Mesenchymal stem cell (in vitro differentiated cells and primary cell): ENCODE measurements around the gene CSNK1D.

Experiments
- DNase-seq: peaks from one replicate; pipeline ENCODE4 v3.0.0-alpha.2; 2013
- H2AFZ ChIP-seq: one replicate; pipeline ENCODE4 v1.6.1; 2013; ENCODE audit warnings: low read depth, mild to moderate bottlenecking, control low read depth, inconsistent platforms, low read length, moderate library complexity
- H2AK5ac ChIP-seq: 2 replicates; pipeline ENCODE4 v1.6.1; 2013; ENCODE audit warnings: low read length, moderate library complexity, mild to moderate bottlenecking, inconsistent platforms; ENCODE audit not compliant: severe bottlenecking
- H2BK120ac ChIP-seq: one replicate; pipeline ENCODE4 v1.6.1; 2013; ENCODE audit warnings: low read depth, mild to moderate bottlenecking, inconsistent platforms, low read length, moderate library complexity
- H2BK12ac ChIP-seq, 2 experiments: one replicate each; pipeline ENCODE4 v1.6.1; 2013; ENCODE audit warnings: inconsistent platforms in 2 of 2, low read length in 2 of 2, mild to moderate bottlenecking in 2 of 2, moderate library complexity in 2 of 2, control low read depth in 1 of 2
- H2BK15ac ChIP-seq: one replicate; pipeline ENCODE4 v1.6.1; 2013; ENCODE audit warnings: mild to moderate bottlenecking, low read depth, inconsistent platforms; ENCODE audit not compliant: poor library complexity, severe bottlenecking
- H2BK5ac ChIP-seq: 2 replicates; pipeline ENCODE4 v1.6.1; 2013; ENCODE audit warnings: low read depth, mild to moderate bottlenecking, low read length, control low read depth, inconsistent platforms; ENCODE audit not compliant: poor library complexity, severe bottlenecking
- H3K14ac ChIP-seq, 2 experiments: one replicate each; pipeline ENCODE4 v1.6.1; 2013; ENCODE audit warnings: inconsistent platforms in 2 of 2, low read length in 2 of 2, control low read depth in 1 of 2, mild to moderate bottlenecking in 1 of 2, moderate library complexity in 1 of 2
- H3K18ac ChIP-seq, 2 experiments: one replicate each; pipeline ENCODE4 v1.6.1; 2013; ENCODE audit warnings: inconsistent platforms in 2 of 2, low read length in 2 of 2, control low read depth in 1 of 2, low read depth in 1 of 2, mild to moderate bottlenecking in 1 of 2
- H3K23ac ChIP-seq, 2 experiments: one replicate each; pipeline ENCODE4 v1.6.1; 2013; ENCODE audit warnings: inconsistent platforms in 2 of 2, low read length in 2 of 2, mild to moderate bottlenecking in 2 of 2, moderate library complexity in 2 of 2, control low read depth in 1 of 2
- H3K27ac ChIP-seq: 2 replicates; pipeline ENCODE4 v1.5.1; 2013; ENCODE audit warnings: mild to moderate bottlenecking, moderate library complexity, low read length, control low read depth, inconsistent platforms; ENCODE audit not compliant: poor library complexity, severe bottlenecking
- H3K27me3 ChIP-seq, 2 experiments: 2 replicates each; pipeline versions ENCODE4 v1.6.1 to v1.7.0; 2013; ENCODE audit warnings: low read length in 2 of 2, mild to moderate bottlenecking in 2 of 2, moderate library complexity in 2 of 2, control low read depth in 1 of 2, inconsistent platforms in 1 of 2; ENCODE audit not compliant: control insufficient read depth in 1 of 2, insufficient read depth in 1 of 2
- H3K36me3 ChIP-seq, 2 experiments: 2 replicates each; pipeline versions ENCODE4 v1.6.1 to v1.7.0; 2013; ENCODE audit warnings: low read length in 2 of 2, control low read depth in 1 of 2, inconsistent platforms in 1 of 2, low read depth in 1 of 2, mild to moderate bottlenecking in 1 of 2; ENCODE audit not compliant: insufficient read depth in 2 of 2, control insufficient read depth in 1 of 2
- H3K4ac ChIP-seq, 2 experiments: one replicate each; pipeline ENCODE4 v1.6.1; 2013; ENCODE audit warnings: inconsistent platforms in 2 of 2, low read length in 2 of 2, mild to moderate bottlenecking in 2 of 2, moderate library complexity in 2 of 2, control low read depth in 1 of 2, low read depth in 1 of 2
- H3K4me1 ChIP-seq: 2 replicates; pipeline ENCODE4 v1.6.1; 2013; ENCODE audit warnings: low read depth, low read length, control low read depth; ENCODE audit not compliant: control insufficient read depth, insufficient read depth
- H3K4me2 ChIP-seq: 2 replicates; pipeline ENCODE4 v1.6.1; 2013; ENCODE audit warnings: low read length, mild to moderate bottlenecking, inconsistent platforms; ENCODE audit not compliant: poor library complexity, severe bottlenecking
- H3K4me3 ChIP-seq, 2 experiments: 2 replicates each; pipeline versions ENCODE4 v1.5.1 to v1.7.0; 2013; ENCODE audit warnings: low read length in 2 of 2, mild to moderate bottlenecking in 2 of 2, control low read depth in 1 of 2, low read depth in 1 of 2; ENCODE audit not compliant: insufficient read depth in 1 of 2
- H3K79me1 ChIP-seq: replicated peaks from 2 replicates; pipeline ENCODE4 v1.6.1; 2013; ENCODE audit warnings: mild to moderate bottlenecking, control low read depth, low read length, inconsistent platforms; ENCODE audit not compliant: poor library complexity, severe bottlenecking
- H3K9ac ChIP-seq: 2 replicates; pipeline ENCODE4 v1.7.0; 2013; ENCODE audit warnings: mild to moderate bottlenecking, low read length, moderate library complexity
- H3K9me3 ChIP-seq: 2 replicates; pipeline ENCODE4 v1.7.0; 2013; ENCODE audit warnings: mild to moderate bottlenecking, low read length; ENCODE audit not compliant: control insufficient read depth
- H4K8ac ChIP-seq: one replicate; pipeline ENCODE4 v1.6.1; 2013; ENCODE audit warnings: inconsistent platforms, mild to moderate bottlenecking, low read length, moderate library complexity
- H4K91ac ChIP-seq: one replicate; pipeline ENCODE4 v1.6.1; 2013; ENCODE audit warnings: mild to moderate bottlenecking, low read length, inconsistent platforms
- WGBS: methylation state at CpG from one replicate; pipeline ENCODE4 v1.1.7; 2013; ENCODE audit warnings: mixed read lengths; 5-methylcytosine and 5-hydroxymethylcytosine counted together

The CSNK1D gene

DNA sequence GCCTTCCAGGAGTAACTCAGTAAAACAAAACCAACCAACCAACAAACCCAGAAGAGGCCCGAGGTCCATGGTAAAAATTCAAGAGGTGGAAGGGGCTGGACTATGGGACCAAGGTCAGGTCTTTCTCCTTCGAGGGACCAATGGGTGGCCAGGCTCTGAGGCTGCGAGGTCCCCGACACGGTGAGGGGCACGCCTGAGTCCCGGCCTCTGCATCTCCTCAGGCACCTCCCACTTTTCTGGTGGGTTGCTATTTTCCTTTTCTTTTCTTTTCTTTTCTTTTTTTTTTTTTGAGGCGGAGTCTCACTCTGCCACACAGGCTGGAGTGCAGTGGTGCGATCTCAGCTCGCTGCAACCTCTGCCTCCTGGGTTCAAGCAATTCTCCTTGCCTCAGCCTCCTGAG is 26.0 kb upstream of the CSNK1D start:
- Histone ChIP-seq H3K36me3 (no peaks in the 10 kb centered on the region), H2BK120ac (no peak overlapping the region), H4K91ac (no peak overlapping the region), H2AFZ (no peak overlapping the region), H3K27me3 (peaks cover 0 to 6% of the 10 kb centered on the region in 2 experiments), H3K4me1 (peaks cover 37% of the 10 kb centered on the region), H2BK12ac (peak overlapping the region in 1 of 2 experiments; percentile 15), H4K8ac (no peak overlapping the region), H3K4ac (no peak overlapping the region), H3K9ac (no peak overlapping the region), H2AK5ac (no peak overlapping the region), H3K4me3 (no peak overlapping the region), H3K18ac (no peak overlapping the region), H3K79me1 (no peaks in the 10 kb centered on the region), H3K27ac (no peak overlapping the region), H2BK5ac (no peak overlapping the region), H3K4me2 (no peak overlapping the region), H2BK15ac (no peak overlapping the region), H3K23ac (no peak overlapping the region), H3K14ac (no peak overlapping the region), H3K9me3 (no peaks in the 10 kb centered on the region)
- WGBS: 77% methylated on average over 10 of the region's 10 CpGs
- DNase-seq: no peak

GRCh38 chr17:82298538-82299421 is 25.3 kb upstream of the CSNK1D start:
- Histone ChIP-seq H3K9me3 (no peaks in the 10 kb centered on the region), H2BK15ac (no peak overlapping the region), H3K4me2 (no peak overlapping the region), H2BK5ac (no peak overlapping the region), H2BK120ac (no peak overlapping the region), H3K27ac (no peak overlapping the region), H4K91ac (peak overlapping the region; percentile 18), H4K8ac (no peak overlapping the region), H2AK5ac (peak overlapping the region; percentile 55), H3K18ac (no peak overlapping the region), H2BK12ac (no peak overlapping the region), H3K4me1 (peaks cover 39% of the 10 kb centered on the region), H3K14ac (no peak overlapping the region), H3K9ac (peak overlapping the region; percentile 92), H3K27me3 (peaks cover 0 to 6% of the 10 kb centered on the region in 2 experiments), H3K23ac (no peak overlapping the region), H3K4me3 (peak overlapping the region in 1 of 2 experiments; percentile 71), H3K4ac (no peak overlapping the region), H2AFZ (no peak overlapping the region), H3K36me3 (no peaks in the 10 kb centered on the region), H3K79me1 (no peaks in the 10 kb centered on the region)
- no peak for DNase-seq
- 89% methylated on average over 27 of the region's 27 CpGs for WGBS

DNA sequence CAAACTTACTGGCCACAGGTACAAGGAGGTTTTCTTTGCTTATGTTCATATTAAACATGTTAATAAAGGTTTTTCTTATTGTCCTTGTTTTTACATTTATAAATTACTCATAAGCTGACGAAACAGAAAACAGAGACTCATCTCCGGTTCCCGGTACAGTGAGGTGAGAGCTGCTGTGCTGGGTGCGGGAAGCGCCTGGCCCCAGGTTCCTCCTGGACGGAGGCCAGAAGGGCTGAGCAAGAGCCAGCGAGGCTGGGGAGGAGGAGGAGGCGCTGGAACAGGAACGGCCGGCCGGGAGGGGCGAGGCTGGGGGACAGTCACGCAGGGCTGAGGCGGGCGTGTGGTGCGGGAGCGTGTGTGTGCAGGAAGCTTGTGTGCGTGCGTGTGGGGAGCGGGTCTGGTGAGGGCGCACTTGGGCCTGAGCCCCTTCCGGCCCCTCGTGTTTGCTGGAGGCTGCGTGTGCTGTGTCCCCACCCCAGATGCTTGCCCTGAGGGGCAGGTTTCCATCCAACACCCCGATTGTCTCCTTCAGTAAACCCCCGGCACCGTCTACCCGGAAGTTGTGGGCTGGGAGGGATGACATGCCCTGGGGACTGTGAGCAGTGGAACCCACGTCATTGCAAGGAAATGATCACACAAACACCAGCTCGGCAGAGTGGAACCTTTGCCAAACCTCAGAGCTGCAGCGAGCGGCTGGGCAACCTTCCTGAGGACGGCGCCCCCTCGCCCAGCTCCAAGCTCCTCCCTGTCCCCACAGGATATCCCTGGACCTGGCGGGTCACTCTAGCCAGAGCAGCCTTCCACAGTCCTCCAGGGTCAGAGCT is 24.4 kb upstream of the CSNK1D start:
- peak overlapping the region; percentile 64 for H3K27ac ChIP-seq
- peak overlapping the region; percentile 71 for H4K8ac ChIP-seq
- H3K18ac ChIP-seq: peak overlapping the region in 1 of 2 experiments; percentile 83
- H2BK15ac ChIP-seq: peak overlapping the region; percentile 44
- whole genome bisulfite sequencing: 63% methylated on average over 31 of the region's 36 CpGs
- peak overlapping the region in 1 of 2 experiments; percentile 70 for H2BK12ac ChIP-seq
- H2BK5ac ChIP-seq: no peak overlapping the region
- no peaks in the 10 kb centered on the region for H3K9me3 ChIP-seq
- H4K91ac ChIP-seq: peak overlapping the region; percentile 73
- H3K79me1 ChIP-seq: no peaks in the 10 kb centered on the region
- H3K4me1 ChIP-seq: peaks cover 38% of the 10 kb centered on the region
- peak overlapping the region; percentile 32 to 71 for H3K4me3 ChIP-seq
- no peak overlapping the region for H2AFZ ChIP-seq
- H3K14ac ChIP-seq: no peak overlapping the region
- H3K4me2 ChIP-seq: peak overlapping the region; percentile 49
- peak; percentile 89 for DNase-seq
- H3K36me3 ChIP-seq: no peaks in the 10 kb centered on the region
- peak overlapping the region; percentile 92 for H3K9ac ChIP-seq
- H2BK120ac ChIP-seq: no peak overlapping the region
- H3K27me3 ChIP-seq: peaks cover 0 to 3% of the 10 kb centered on the region in 2 experiments
- H3K4ac ChIP-seq: peak overlapping the region in 1 of 2 experiments; percentile 29
- H2AK5ac ChIP-seq: no peak overlapping the region
- peak overlapping the region in 1 of 2 experiments; percentile 16 for H3K23ac ChIP-seq

- H3K4ac ChIP-seq: no peak overlapping the region
- peak overlapping the region; percentile 92 for H3K9ac ChIP-seq
- peak overlapping the region; percentile 49 for H3K4me2 ChIP-seq
- H4K8ac ChIP-seq: no peak overlapping the region
- peaks cover 2% of the 10 kb centered on the region for H3K79me1 ChIP-seq
- no peak overlapping the region for H2BK15ac ChIP-seq
- H2BK5ac ChIP-seq: no peak overlapping the region
- no peak overlapping the region for H2BK12ac ChIP-seq
- peaks cover 39% of the 10 kb centered on the region for H3K4me1 ChIP-seq
- DNase-seq: peak; percentile 70
- no peak overlapping the region for H3K23ac ChIP-seq
- peak overlapping the region in 1 of 2 experiments; percentile 71 for H3K4me3 ChIP-seq
- no peak overlapping the region for H3K14ac ChIP-seq
- H3K27me3 ChIP-seq: peaks cover 0 to 3% of the 10 kb centered on the region in 2 experiments
- H2AK5ac ChIP-seq: no peak overlapping the region
- WGBS: 82% methylated on average over 19 of the region's 19 CpGs
- H4K91ac ChIP-seq: no peak overlapping the region
- no peaks in the 10 kb centered on the region for H3K9me3 ChIP-seq
- no peak overlapping the region for H2BK120ac ChIP-seq
- no peak overlapping the region for H2AFZ ChIP-seq
- no peaks in the 10 kb centered on the region for H3K36me3 ChIP-seq
- peak overlapping the region in 1 of 2 experiments; percentile 9 for H3K18ac ChIP-seq
- peak overlapping the region; percentile 64 for H3K27ac ChIP-seq
Measured at GRCh38 chr17:82297280-82297713, 23.8 kb upstream of the CSNK1D start.
